Astrocyte (in vitro differentiated cells and primary cell): ENCODE results near the gene KCNQ5. TPM values are rescaled to one million over a fixed set of nuclear protein-coding genes. Genes with fewer than 3 reads are reported as not detected.

ENCODE experiments used
- DNase-seq: peaks from one replicate; pipeline ENCODE4 v3.0.0-alpha.2; 2010; ENCODE audit warnings: low read depth
- FAIRE-seq: peaks from 2 replicates; lab custom pipeline; 2011; peaks lifted over from hg19 to GRCh38; lab: Jason Lieb, UNC
- H2AFZ ChIP-seq: 2 replicates; pipeline ENCODE4 v1.6.0; 2012; ENCODE audit warnings: low read depth, low read length, inconsistent platforms
- H3K27ac ChIP-seq: 2 replicates; pipeline ENCODE4 v1.5.1; 2011; ENCODE audit warnings: low read depth, low read length, inconsistent platforms
- H3K27me3 ChIP-seq: 2 replicates; pipeline ENCODE4 v1.6.0; 2011; ENCODE audit warnings: low read length, inconsistent platforms; ENCODE audit not compliant: insufficient read depth
- H3K36me3 ChIP-seq: 2 replicates; pipeline ENCODE4 v1.5.1; 2011; ENCODE audit warnings: low read length, inconsistent platforms; ENCODE audit not compliant: insufficient read depth
- H3K4me1 ChIP-seq: 2 replicates; pipeline ENCODE4 v1.5.1; 2011; ENCODE audit warnings: low read length, inconsistent platforms; ENCODE audit not compliant: insufficient read depth
- H3K4me2 ChIP-seq: 2 replicates; pipeline ENCODE4 v1.6.0; 2012; ENCODE audit warnings: low read length, inconsistent platforms
- H3K4me3 ChIP-seq: 2 replicates; pipeline ENCODE4 v1.5.1; 2011; ENCODE audit warnings: low read depth, mild to moderate bottlenecking, low read length, inconsistent platforms; ENCODE audit not compliant: insufficient read depth
- H3K79me2 ChIP-seq: 2 replicates; pipeline ENCODE4 v1.6.0; 2012; ENCODE audit warnings: mild to moderate bottlenecking, low read length, inconsistent platforms; ENCODE audit not compliant: insufficient read depth
- H3K9ac ChIP-seq: 2 replicates; pipeline ENCODE4 v1.6.0; 2012; ENCODE audit warnings: mild to moderate bottlenecking, low read length, inconsistent platforms
- H3K9me3 ChIP-seq: 2 replicates; pipeline ENCODE4 v1.5.1; 2012; ENCODE audit warnings: low read depth, mild to moderate bottlenecking, low read length, inconsistent platforms; ENCODE audit not compliant: insufficient read depth
- H4K20me1 ChIP-seq: 2 replicates; pipeline ENCODE4 v1.6.0; 2012; ENCODE audit warnings: low read length, inconsistent platforms; ENCODE audit not compliant: insufficient read depth
- H3K27ac Mint-ChIP-seq: one replicate; pipeline ENCODE4 v1.8.0; 2021; ENCODE audit warnings: mild to moderate bottlenecking, mixed read lengths; ENCODE audit not compliant: unreplicated experiment
- H3K27me3 Mint-ChIP-seq: one replicate; pipeline ENCODE4 v1.8.0; 2021; ENCODE audit warnings: low read depth, mixed read lengths; ENCODE audit not compliant: unreplicated experiment
- H3K36me3 Mint-ChIP-seq: one replicate; pipeline ENCODE4 v1.8.0; 2021; ENCODE audit warnings: low read depth, mixed read lengths; ENCODE audit not compliant: unreplicated experiment
- H3K4me1 Mint-ChIP-seq: one replicate; pipeline ENCODE4 v1.8.0; 2021; ENCODE audit warnings: low read depth, mixed read lengths; ENCODE audit not compliant: unreplicated experiment
- H3K4me3 Mint-ChIP-seq: one replicate; pipeline ENCODE4 v1.8.0; 2021; ENCODE audit warnings: mild to moderate bottlenecking, moderate library complexity, mixed read lengths; ENCODE audit not compliant: unreplicated experiment
- H3K9me3 Mint-ChIP-seq: one replicate; pipeline ENCODE4 v1.8.0; 2021; ENCODE audit warnings: mild to moderate bottlenecking, mixed read lengths; ENCODE audit not compliant: unreplicated experiment
- EZH2 ChIP-seq: IDR thresholded peaks from 2 replicates; pipeline ENCODE4 v1.6.1; 2012; ENCODE audit warnings: mild to moderate bottlenecking, low read length, inconsistent platforms; ENCODE audit not compliant: insufficient read depth
- total RNA-seq: library from RNA; stranded (reverse); gene quantifications from 2 replicates; pipeline ENCODE4 v1.2.1, GENCODE V29; 2021
- TF ChIP-seq, protein P1 (sequence below): IDR thresholded peaks from 2 replicates; pipeline ENCODE4 v1.5.1; 2011; ENCODE audit warnings: low read depth, mild to moderate bottlenecking, inconsistent platforms, low read length, moderate library complexity; ENCODE audit not compliant: insufficient read depth

Gene KCNQ5
- total RNA-seq, 1 donor from 2014 or later, result 2.0 TPM

- Histone ChIP-seq H3K4me1 (peaks cover 23% of the 10 kb centered on the region), H3K27me3 (no peaks in the 10 kb centered on the region), H4K20me1 (no peaks in the 10 kb centered on the region), H3K4me2 (no peak overlapping the region), H3K79me2 (no peaks in the 10 kb centered on the region), H3K36me3 (no peaks in the 10 kb centered on the region), H3K27ac (no peak overlapping the region), H3K9me3 (no peaks in the 10 kb centered on the region), H3K4me3 (no peak overlapping the region), H3K9ac (no peak overlapping the region), H2AFZ (no peak overlapping the region)
- no peaks in the 10 kb centered on the region for H3K9me3 Mint-ChIP-seq
- H3K36me3 Mint-ChIP-seq, result no peaks in the 10 kb centered on the region
- no peaks in the 10 kb centered on the region for H3K27me3 Mint-ChIP-seq
- no peak for TF ChIP-seq EZH2
- TF ChIP-seq, protein P1, sequence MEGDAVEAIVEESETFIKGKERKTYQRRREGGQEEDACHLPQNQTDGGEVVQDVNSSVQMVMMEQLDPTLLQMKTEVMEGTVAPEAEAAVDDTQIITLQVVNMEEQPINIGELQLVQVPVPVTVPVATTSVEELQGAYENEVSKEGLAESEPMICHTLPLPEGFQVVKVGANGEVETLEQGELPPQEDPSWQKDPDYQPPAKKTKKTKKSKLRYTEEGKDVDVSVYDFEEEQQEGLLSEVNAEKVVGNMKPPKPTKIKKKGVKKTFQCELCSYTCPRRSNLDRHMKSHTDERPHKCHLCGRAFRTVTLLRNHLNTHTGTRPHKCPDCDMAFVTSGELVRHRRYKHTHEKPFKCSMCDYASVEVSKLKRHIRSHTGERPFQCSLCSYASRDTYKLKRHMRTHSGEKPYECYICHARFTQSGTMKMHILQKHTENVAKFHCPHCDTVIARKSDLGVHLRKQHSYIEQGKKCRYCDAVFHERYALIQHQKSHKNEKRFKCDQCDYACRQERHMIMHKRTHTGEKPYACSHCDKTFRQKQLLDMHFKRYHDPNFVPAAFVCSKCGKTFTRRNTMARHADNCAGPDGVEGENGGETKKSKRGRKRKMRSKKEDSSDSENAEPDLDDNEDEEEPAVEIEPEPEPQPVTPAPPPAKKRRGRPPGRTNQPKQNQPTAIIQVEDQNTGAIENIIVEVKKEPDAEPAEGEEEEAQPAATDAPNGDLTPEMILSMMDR, result no peak
- FAIRE-seq (no peak), DNase-seq (no peak)
- H3K27ac Mint-ChIP-seq, result no peak overlapping the region
- peaks cover 23% of the 10 kb centered on the region for H3K4me1 Mint-ChIP-seq
- no peak overlapping the region for H3K4me3 Mint-ChIP-seq
Measured at GRCh38 chr6:72647489-72647888, 25.6 kb downstream of the KCNQ5 start.

DNA sequence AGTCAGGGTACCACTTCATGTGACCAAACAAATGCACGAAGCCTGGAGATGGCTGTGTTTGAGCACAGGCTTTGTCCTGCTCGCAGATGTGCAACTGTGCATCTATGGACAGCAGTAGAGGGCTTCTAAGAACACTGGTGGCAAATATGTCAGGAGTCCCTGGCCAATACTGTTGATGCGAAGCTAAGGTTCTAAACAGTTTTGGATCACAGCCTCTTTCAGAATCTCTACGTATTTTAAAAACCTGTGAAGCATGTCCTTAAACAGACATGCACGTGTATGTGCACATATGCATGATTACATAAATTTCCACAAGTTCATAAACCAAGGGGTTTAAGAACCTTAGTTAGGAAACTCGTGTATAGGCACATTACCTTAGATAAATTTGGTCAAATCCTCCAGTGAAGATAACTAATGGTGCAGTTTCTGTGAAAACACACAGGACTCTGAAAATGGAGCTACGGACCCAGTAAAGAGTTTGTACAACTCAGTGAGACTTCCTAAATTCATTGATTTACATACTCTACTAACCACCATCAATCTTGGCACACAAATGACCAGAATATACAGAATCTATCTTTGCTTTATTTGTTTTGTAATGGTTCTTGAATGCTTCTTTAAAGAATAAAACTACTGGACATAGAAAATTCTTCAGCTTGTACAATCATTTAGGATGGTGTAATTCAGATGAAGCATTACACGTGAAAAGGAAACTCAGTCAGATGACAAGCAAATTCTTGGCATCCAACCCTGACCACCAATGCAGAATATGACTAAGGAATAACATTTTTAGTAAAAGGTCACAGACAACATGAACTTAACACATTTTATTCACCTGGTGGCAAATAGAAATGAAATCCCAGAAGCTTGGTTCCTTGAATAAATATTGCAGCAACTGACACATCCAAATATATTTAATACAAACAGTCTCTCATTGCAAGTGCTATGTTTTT lies 27.4 kb downstream of the KCNQ5 start:
- Mint-ChIP-seq H3K27me3 (no peaks in the 10 kb centered on the region), H3K4me1 (peaks cover 23% of the 10 kb centered on the region), H3K4me3 (no peak overlapping the region), H3K9me3 (no peaks in the 10 kb centered on the region), H3K27ac (peak overlapping the region; percentile 81), H3K36me3 (no peaks in the 10 kb centered on the region)
- peak overlapping the region; percentile 29 for H3K9ac ChIP-seq
- H3K79me2 ChIP-seq, result no peaks in the 10 kb centered on the region
- peak overlapping the region; percentile 14 for H3K4me3 ChIP-seq
- DNase-seq, result peak; percentile 83
- no peaks in the 10 kb centered on the region for H3K9me3 ChIP-seq
- H3K36me3 ChIP-seq, result no peaks in the 10 kb centered on the region
- H3K27me3 ChIP-seq, result no peaks in the 10 kb centered on the region
- no peaks in the 10 kb centered on the region for H4K20me1 ChIP-seq
- peak; percentile 59 for FAIRE-seq
- TF ChIP-seq, protein P1, result no peak
- no peak for TF ChIP-seq EZH2
- H2AFZ ChIP-seq, result no peak overlapping the region
- H3K4me2 ChIP-seq, result peak overlapping the region; percentile 68
- H3K4me1 ChIP-seq, result peaks cover 23% of the 10 kb centered on the region
- H3K27ac ChIP-seq, result peak overlapping the region; percentile 59
